HuH-7.5 (cell line): ENCODE measurements around the gene FAM149B1.
"Not testable (repeated sequence)": the region's sequence is repeated elsewhere in the genome, so short reads cannot be mapped to it uniquely, and the experiment has no call there.

Experiments
- DNase-seq: peaks from one replicate; pipeline ENCODE4 v3.0.0; 2011; ENCODE audit warnings: low spot score

Gene FAM149B1

DNA sequence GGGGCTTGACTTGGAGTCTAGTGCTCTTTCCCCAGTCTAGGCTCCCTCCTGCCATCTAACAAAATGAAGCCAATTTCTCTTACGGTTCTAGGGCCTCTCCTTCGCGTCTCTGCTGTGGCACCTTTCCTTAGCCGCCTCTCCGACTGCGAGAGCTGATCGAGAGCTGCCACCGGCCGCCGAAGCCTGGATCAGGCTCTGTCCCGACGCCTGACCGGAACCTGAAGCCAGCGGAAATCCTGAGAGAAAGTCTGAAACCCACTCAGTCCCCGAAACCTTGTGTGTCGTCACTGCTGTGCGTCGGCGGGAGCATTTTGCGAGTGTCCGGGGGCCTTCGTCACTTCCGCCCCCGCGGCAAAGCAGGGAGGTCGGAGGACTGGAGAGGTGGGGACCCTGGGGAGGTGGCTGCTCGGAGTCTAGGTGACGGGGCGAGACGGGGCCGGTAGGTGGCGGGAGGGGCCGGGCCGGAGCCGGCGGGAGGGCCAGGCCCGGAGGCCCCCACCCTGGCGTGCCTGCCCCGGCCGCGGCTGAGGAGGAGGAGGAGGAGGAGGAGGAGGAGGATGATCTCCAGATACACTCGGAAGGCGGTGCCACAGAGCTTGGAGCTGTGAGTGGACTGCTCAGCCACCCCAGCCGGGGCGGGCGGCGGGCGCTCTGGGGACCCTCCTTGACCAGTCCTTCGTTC lies at the start of gene FAM149B1, which contains the start of gene ECD:
Gene FAM149B1, plus strand, starts transcription at position 337 of the 682 bp plus-strand sequence. Its CDS starts 221 bp downstream, at position 558.
Gene ECD, minus strand, starts transcription at position 226 of the 682 bp plus-strand sequence. CDS start 4,071 bp downstream, outside the sequence.
- DNase-seq, result peak; percentile 55

GRCh38 chr10:73119457-73119856 lies 48.5 kb upstream of the FAM149B1 start:
- no peak for DNase-seq

GRCh38 chr10:73119952-73120351 lies 48.0 kb upstream of the FAM149B1 start:
- no peak for DNase-seq

GRCh38 chr10:73126343-73126742 lies 41.6 kb upstream of the FAM149B1 start:
- DNase-seq, result no peak

- no peak for DNase-seq
These were observed 36.6 kb upstream of the FAM149B1 start for GRCh38 chr10:73131301-73131700.

DNA sequence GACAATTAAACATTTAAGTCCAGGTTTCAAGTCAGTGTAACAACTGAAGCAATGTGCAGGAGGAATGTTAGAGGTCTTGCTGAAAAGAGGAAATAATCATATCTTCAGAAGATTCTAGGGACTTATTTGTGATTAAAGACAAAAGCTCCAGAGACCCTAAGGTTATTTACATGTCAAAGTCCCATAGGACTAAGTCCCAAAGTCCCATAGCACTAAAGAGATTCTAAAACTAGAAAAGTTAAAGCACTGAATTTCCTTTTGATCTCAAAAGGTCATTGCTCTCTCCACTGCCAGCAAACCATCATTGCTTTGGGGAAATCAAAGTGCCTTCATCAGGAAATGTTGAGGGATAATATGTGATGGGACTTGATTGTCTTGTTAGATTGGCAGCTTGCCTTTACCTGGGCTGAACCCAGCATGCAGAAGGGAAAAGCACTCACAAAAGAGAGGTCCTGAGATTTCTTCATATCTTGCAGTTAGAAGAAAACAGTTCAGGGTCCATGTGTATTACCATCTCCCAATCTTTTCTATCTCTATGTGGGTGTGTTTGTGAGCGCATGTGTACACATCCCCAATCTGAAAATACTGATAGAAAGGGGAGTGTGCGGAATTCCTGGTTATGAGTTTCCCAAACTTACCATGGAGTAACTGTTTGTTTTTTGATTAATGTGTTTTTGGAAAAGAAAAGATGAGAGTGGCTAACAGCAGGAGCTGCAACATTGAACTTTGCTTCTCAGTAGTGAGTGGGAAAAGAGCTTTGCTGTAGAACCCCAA lies 35.8 kb upstream of the FAM149B1 start:
- DNase-seq, result peak; percentile 7

DNA sequence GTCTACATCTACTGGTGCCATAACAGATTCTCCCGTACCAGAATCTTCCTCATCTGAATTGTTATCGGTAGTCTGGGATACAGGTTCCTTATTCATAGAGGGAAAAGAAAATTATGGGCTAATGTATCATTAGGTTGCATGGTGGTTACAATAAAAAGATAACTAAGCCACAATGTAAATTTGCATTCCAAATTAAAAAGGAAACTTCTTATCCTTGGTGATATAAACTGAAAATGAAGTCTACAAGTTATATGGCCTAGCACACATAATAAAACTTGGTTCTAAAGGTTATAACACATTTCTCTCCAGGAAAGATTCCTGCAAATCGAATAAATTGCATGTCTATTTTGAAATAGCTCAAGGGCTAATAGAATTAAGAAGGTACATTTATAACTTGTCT lies 33.2 kb upstream of the FAM149B1 start:
- no peak for DNase-seq

- DNase-seq, result no peak
These were observed 31.3 kb upstream of the FAM149B1 start for GRCh38 chr10:73136627-73137026.

DNA sequence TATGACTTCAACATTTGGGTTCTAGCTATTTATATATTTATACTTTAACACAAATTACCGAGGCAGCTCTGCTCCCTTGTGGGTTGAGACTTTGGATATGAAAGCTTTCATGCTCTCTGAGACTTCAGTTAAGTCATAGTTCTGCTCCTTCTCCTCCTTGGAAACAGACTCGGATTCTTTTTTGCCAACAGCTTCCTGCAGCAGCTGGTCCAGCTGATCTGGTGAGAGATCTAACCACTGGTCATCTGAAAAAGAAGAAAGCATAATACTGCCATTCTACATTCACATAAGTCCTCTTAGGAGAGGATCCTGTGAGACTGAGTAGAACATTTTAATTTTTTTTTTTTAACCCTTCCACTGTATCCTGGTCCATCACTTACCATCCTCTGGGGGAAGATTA lies 28.7 kb upstream of the FAM149B1 start:
- DNase-seq, result no peak

DNA sequence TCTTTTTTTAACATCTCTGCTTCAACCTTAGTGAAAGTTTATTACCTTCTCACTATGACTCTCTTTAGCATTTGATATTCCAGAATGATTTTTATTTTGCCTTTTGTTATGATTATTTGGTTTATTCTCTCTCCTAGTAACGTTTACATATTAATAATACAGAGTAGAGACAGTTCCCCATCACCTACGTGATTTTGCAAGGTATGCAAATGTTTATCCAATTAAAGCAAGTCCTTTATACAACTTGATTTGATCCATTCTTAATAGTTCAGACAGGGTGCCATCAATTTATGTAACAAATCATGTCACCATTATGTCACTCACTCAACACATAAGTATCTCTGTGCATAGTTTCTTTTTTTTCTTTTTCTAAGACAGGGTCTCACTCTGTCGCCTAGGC lies 26.3 kb upstream of the FAM149B1 start:
- DNase-seq, result no peak

DNA sequence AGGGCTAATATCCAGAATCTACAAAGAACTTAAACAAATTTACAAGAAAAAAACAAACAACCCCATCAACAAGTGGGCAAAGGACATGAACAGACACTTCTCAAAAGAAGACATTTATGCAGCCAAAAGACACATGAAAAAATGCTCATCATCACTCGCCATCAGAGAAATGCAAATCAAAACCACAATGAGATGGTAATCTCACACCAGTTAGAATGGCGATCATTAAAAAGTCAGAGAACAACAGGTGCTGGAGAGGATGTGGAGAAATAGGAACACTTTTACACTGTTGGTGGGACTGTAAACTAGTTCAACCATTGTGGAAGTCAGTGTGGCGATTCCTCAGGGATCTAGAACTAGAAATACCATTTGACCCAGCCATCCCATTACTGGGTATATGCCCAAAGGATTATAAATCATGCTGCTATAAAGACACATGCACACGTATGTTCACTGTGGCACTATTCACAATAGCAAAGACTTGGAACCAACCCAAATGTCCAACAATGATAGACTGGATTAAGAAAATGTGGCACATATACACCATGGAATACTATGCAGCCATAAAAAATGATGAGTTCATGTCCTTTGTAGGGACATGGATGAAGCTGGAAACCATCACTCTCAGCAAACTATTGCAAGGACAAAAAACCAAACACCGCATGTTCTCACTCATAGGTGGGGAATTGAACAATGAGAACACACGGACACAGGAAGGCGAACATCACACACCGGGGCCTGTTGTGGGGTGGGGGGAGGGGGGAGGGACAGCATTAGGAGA lies 17.1 kb upstream of the FAM149B1 start:
- not testable (repeated sequence) for DNase-seq

- no peak for DNase-seq
These were observed 15.9 kb upstream of the FAM149B1 start for GRCh38 chr10:73152009-73152408.

GRCh38 chr10:73156054-73156453 lies 11.9 kb upstream of the FAM149B1 start:
- DNase-seq, result no peak

GRCh38 chr10:73159038-73159648 lies 8.8 kb upstream of the FAM149B1 start:
- DNase-seq, result peak; percentile 15

DNA sequence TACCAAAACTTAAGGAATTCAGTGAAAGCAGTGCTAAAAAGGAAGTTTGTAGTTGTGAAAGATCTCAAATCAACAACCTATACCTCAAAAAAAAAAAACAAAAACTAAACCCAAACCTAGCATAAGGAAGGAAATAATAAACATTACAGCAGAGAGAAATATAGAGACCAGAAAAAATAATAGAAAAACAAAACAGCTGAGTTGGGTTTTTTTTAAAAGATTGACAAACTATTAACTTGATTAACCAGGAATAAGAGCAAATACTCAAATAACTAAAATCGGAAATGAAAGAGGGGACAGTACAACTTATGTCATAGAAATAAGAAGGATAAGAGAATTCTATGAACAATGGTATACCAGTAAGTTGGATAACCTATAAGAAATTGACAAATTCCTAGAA lies 6.8 kb upstream of the FAM149B1 start:
- DNase-seq, result no peak

- DNase-seq, result no peak
These were observed 6.3 kb upstream of the FAM149B1 start for GRCh38 chr10:73161662-73162061.

- DNase-seq, result no peak
These were observed 4.8 kb upstream of the FAM149B1 start for GRCh38 chr10:73163096-73163495.

GRCh38 chr10:73166972-73167371 lies 947 bp upstream of the FAM149B1 start:
- no peak for DNase-seq

DNA sequence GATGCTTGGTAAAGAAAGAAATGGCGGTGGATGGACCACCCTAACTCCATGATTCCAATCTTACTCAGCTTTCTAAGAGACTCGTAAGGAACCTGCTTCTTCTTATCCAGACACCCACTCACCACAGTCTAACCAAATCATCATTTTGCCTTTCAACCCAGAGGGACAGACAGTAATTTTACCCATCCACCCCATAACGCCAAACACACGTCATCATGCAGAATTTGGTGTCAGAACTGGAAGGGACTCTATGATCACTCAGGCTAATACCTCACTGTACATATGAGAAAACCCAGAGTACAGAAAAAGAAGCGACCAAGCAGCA lies 499 bp upstream of the FAM149B1 start:
- no peak for DNase-seq

DNA sequence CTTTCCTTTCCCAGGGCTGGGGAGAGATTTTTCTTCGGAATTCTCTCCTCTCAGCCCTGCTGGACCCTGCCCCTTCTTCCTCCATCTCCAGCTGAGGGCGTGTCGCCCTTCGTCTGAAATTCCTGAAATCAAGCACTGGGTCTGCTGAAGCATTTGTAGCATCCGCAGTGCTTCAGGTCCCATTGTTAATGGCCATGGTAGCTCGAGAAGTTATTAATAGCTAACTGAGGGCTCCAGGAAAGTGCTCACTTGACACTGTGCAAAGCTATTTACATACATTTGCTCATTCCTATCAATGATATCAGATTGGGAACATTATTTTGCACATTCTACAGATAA lies 515 bp downstream of the FAM149B1 start:
- DNase-seq, result peak; percentile 25

GRCh38 chr10:73169320-73169719 lies 1.4 kb downstream of the FAM149B1 start:
- no peak for DNase-seq

DNA sequence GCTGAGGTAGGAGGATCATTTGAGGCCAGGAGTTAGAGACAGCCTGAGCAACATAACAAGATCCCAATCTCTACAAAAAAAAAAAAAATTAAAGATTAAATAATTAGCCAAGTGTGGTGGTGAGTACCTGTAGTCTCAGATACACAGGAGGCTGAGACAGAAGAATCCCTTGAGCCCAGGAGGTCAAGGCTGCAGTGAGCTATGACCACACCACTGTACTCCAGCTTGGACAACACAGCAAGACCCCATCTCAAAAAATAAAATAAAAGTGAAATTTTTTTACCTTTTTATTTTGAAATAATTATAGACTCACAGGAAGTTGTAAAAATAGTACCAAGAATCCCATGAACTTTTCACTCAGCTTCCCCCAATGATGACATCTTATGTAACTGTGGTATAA lies 4.9 kb downstream of the FAM149B1 start:
- DNase-seq, result no peak
